ENCODE results near the gene VSTM5.
"Not testable (repeated sequence)": the region's sequence is repeated elsewhere in the genome, so short reads cannot be mapped to it uniquely, and the experiment has no call there.

Gene VSTM5

DNA sequence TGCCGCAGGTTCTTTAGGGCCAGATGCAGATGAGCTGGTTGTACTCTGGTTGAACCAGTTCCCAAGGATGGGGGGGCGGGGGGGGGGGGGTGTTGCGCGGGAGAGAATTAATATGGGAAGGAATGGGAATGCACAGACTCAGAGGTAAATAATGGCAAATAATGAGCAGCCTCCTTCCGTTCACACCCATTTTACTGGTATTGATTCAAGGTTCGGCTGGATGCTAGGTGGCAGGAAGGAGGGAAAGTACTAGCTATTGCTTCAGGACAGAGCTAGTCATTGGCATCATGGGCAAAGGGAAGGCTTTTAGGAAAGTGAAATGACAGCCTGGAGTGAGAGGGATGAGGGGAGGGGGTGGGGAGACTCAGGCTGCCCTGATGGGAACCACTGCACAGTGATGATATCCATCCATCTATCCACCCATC is at the start of gene VSTM5:
Gene VSTM5, minus strand, starts transcription at position 25 of the 425 bp plus-strand sequence. CDS start 116 bp downstream, outside the sequence.
- no peak for DNase-seq

GRCh38 chr11:93895106-93895862 is 44.9 kb upstream of the VSTM5 start:
- DNase-seq = peak; percentile 73

DNA sequence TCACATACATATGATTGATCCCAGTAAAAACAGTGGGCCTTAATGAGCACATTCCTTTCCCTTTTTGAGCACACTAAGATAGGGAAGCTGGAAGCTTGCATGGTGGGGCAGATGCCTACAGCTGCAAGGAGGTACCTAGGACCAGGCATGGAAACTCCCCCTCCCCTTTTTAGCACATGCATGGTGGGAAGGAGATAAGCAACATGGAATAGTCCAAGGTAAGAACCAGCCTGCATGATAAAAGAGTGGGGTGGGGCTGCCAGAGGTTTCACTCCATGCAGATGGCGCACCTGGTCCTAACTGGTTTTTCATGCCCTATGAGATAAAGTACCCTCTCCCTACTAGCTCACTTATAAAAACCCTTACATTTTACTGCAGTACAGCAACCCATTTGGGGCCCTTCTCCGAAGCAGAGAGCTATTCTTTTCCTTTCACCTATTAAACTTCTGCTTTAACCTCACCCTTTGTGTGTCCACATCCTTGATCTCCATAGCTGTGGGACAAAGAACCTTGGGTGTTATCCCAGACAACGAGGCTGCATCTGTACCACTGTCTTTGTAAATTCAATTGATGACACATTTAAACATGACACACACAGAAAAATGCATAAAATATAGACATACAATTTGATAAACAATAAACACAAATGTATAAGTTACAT is 40.1 kb upstream of the VSTM5 start:
- no peak for DNase-seq

DNA sequence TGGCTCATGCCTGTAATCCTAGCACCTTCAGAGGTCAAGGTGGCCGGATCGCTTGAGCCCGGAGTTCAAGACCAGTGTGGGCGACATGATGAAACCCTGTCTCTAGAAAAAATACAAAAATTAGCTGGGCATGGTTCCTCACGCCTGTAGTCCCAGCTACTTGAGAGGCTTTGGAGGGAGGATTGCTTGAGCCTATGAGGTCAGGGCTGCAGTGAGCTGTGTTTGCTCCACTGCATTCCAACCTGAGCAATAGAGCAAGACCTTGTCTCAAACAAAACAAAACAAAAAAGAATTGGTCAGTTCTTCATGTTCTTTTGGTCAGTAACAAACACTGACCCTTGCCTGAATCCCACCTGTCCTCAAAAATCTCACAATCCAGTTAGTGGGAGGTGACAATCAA is 36.7 kb upstream of the VSTM5 start:
- DNase-seq = no peak

- DNase-seq = not testable (repeated sequence)
Observed at GRCh38 chr11:93879114-93879513, 28.7 kb upstream of the VSTM5 start.

- no peak for DNase-seq
Observed at GRCh38 chr11:93875637-93876036, 25.2 kb upstream of the VSTM5 start.

DNA sequence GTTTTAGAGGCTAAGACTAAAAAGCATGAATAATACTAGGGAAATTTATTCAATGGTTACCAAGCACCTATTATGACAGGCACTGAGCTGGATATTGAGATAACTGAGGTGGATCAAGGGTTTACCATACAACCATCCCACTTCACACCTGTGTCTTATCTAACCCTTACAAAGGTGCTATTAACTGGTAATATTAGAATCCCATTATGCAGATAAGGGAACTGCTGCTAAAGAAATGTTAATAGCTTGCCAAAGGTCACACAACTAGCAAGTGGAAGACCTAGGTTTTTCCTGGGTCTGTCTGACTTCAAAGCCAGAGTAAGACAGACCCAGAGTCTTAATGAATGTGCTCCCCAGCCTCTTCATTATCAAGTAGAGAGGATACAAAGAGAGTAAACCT is 21.1 kb upstream of the VSTM5 start:
- DNase-seq = no peak

GRCh38 chr11:93870616-93871015 is 20.2 kb upstream of the VSTM5 start:
- DNase-seq = peak; percentile 7

DNA sequence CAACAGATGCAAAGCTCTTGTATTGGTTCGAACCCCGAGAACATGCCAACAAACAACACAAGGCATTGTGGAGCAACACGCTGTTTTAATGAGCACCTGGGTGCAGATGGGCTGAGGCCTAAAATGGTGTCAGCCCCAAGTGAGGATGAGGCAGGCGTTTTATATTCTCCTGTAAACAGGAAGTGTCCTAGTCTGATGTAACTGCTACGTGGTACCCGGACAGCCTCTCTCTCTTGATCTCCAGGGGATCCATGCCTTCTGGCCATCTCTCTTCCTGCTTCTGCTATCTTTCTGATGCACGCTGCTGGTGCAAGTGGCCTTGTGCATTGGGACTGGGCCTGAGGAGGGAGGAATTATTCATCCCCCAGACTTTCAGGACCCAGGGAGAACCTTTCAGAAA is 19.4 kb upstream of the VSTM5 start:
- DNase-seq = no peak

- DNase-seq = peak; percentile 25
Observed at GRCh38 chr11:93868404-93868803, 18.0 kb upstream of the VSTM5 start.

GRCh38 chr11:93861808-93862207 is 11.4 kb upstream of the VSTM5 start:
- no peak for DNase-seq

- no peak for DNase-seq
Observed at GRCh38 chr11:93858121-93858775, 7.8 kb upstream of the VSTM5 start.

GRCh38 chr11:93857413-93858120 is 7.1 kb upstream of the VSTM5 start:
- DNase-seq = no peak

- no peak for DNase-seq
Observed at GRCh38 chr11:93852242-93852641, 1.8 kb upstream of the VSTM5 start.

DNA sequence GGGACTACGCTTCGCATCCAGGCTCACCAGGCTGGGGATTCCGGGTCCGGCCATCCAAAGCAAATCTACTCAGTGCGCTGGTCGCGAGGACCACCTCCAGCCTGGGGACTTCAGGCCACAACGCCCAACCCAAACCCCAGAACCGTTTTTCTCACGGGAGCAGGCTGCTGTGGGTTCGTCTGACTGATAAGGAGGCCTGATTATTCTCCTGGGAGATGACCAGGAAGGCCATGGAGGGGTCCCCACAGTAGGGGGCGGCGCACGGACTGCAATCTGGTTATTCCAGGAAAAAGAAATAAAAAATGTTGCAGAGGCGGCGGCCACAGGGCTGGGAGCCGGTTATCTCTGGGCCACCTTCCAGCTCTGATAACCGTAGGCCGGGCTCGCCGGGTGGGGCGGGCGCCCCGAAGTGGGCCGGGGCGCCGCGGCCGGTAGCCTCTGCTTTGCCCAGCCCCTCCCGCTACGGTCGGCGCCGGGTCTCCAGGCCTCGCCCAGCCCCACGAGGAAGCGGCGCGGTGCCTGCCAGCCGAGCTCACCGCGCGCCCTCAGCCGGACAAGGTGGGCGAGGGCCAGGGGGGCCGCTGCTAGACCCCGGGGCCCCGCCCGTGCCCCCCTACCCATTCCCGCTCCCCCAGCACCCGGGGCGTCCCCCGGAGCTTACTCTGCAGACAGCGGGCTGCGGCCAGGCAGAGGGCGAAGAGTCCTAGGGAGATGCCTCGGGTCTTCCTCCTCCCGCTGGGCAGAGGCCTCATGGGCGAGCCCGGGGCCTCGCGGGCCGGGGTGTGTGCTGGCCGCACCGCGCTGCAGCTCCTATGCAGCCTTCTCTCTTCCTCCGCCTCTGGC is 446 bp downstream of the VSTM5 start:
- peak; percentile 51 for DNase-seq

DNA sequence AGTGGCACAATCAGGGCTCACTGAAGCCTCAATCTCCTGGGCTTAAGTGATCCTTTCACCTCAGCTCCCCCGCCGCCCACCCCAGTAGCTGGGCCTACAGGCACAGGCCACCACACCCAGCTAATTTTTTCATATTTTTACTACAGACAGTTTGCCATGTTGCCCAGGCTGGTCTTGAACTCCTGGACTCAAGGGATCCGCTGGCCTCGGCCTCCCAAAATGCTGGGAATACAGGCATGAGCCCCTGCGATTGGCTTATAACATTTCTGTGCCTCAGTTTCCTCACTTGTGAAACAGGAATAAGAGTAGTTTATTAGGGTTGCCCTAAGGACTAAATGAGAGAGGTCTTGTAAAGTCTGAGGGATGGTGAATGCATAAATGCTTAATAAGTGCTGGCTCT is 1.2 kb downstream of the VSTM5 start:
- no peak for DNase-seq

DNA sequence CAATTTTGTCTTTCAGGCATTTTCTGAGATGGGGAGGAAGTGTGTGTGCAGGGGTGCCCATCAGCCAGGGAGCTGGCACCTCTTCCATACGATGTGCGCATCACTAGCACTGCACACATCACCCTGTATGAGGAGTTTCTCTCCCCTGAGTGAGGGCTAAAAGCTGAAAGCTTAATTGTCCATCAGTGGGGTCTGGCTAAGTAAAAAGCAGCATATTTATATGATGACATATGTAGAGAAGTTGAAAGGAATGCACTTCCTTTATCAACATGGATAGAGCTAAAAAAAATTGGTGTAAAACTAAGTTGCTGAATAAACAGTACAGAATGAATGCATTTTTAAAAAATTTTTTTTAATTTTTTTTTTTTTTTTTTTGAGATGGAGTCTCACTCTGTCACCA is 4.0 kb downstream of the VSTM5 start:
- no peak for DNase-seq

DNA sequence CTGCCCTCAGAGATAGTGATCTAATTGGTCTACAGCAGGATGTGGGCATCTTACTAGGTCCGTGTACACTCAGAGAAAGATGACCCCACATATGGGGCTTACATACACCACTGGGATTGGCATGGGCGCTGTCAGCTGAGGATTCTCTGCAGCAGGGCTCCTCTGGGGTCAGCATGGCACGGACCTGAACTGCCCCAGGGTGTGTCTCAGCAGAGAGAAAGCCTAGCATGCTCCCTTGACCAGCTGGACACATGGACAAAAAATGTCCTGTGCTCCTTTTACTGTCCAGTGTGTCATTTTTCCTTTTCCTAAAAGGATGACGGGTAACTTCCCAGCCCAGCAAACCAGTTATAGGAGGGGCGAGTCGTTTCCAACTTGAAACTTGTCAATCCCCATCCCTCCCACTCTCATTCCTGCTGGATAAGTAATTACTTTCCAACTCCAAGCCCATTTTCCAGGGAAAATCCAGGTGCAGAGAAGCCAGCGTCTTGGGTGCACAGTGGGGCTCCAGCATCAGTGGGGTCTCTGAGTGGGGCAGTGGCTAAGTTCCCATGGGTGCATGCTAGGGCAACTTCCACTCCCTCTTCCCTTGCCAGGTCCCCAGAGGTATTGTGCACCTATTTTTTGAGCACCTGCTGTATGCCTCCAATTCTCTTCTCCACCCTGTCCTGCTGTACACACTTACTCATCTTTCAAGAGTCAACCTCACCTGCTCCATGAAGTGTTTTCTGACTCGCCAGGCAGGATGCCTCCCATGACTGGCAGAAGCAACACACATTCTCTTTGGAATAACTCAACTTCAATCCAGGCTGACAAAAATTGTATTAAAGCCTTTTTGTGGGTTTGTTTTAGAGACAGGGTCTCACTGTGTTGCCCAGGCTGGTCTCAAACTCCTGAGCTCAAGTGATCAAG is 5.0 kb downstream of the VSTM5 start:
- no peak for DNase-seq

- no peak for DNase-seq
Observed at GRCh38 chr11:93844568-93844967, 5.8 kb downstream of the VSTM5 start.

DNA sequence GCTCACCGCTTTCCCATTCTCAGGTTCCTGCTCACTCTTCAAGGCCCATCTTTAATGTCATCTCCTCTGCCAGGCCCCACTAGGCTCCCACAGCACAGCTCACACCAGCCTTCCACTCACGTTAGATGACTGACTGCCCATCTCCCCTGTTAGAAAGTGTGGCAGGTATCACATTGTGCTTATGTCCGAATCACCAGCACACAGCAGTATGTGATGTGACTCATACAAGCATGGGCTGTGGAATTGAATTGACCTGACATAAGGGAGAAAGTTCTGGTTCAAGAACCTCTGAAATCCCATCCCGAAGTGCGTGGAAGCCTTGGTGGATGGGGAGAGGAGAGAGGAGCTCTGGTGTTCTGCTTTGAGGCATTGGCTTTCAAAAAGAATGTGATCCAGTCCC is 6.5 kb downstream of the VSTM5 start:
- DNase-seq = no peak

GRCh38 chr11:93842461-93842860 is 8.0 kb downstream of the VSTM5 start:
- peak; percentile 94 for DNase-seq
